Measurements from ENCODE around the gene ZNF423.

DNA sequence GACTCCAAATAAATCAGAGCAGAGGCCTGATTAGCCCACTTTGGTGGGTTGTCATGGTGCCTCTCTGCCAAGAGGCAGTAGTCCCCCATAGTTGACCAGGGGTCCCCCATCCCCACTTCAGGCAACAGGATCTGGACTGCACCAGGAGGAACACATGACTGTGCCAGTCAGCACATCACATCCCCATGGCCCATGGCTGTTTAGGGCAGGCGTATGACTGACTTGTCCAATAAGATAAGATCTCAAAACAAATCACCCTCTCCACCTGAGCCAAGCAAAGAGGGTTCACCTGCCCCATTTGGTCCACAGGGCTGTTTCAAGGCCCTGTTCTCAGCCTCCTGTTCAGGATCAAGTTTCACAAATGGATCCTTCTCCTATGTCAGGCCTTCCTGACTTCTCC is 389.0 kb downstream of the ZNF423 start:
- TF ChIP-seq, protein P1, sequence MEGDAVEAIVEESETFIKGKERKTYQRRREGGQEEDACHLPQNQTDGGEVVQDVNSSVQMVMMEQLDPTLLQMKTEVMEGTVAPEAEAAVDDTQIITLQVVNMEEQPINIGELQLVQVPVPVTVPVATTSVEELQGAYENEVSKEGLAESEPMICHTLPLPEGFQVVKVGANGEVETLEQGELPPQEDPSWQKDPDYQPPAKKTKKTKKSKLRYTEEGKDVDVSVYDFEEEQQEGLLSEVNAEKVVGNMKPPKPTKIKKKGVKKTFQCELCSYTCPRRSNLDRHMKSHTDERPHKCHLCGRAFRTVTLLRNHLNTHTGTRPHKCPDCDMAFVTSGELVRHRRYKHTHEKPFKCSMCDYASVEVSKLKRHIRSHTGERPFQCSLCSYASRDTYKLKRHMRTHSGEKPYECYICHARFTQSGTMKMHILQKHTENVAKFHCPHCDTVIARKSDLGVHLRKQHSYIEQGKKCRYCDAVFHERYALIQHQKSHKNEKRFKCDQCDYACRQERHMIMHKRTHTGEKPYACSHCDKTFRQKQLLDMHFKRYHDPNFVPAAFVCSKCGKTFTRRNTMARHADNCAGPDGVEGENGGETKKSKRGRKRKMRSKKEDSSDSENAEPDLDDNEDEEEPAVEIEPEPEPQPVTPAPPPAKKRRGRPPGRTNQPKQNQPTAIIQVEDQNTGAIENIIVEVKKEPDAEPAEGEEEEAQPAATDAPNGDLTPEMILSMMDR (IDR thresholded peaks at IDR 0.05), result no peak
- no peak for TF ChIP-seq POLR2A (IDR thresholded peaks at IDR 0.05)
- no peak for TF ChIP-seq POLR2AphosphoS5 (IDR thresholded peaks at IDR 0.05)
